Endothelial cell of umbilical vein (primary cell): ENCODE results near the gene BTLA. TPM values are rescaled to one million over a fixed set of nuclear protein-coding genes. Genes with fewer than 3 reads are reported as not detected.

ENCODE experiments used
- BruUV-seq: library from RNA; stranded (reverse); fragments of 400-500 nt; replicated peaks from 2 replicates; lab custom pipeline; 2021; lab: Mats Ljungman, UMichigan
- CTCF ChIA-PET: fragments of 300-600, 350-600 bp; sonication (Branson Sonifier 250); formaldehyde crosslinking; loops from one replicate; lab custom pipeline; 2021; ENCODE audit warnings: antibody characterized with exemption, inconsistent platforms; lab: Charles Lee
- POLR2A ChIA-PET: fragments of 300-600, 350-600 bp; sonication (Branson Sonifier 250); formaldehyde crosslinking; loops from one replicate; lab custom pipeline; 2021; ENCODE audit warnings: antibody characterized with exemption, inconsistent platforms; lab: Charles Lee
- DNase-seq: peaks from one replicate; pipeline ENCODE4 v3.0.0-alpha.2; 2011; ENCODE audit warnings: low read depth, low spot score
- FAIRE-seq: peaks from 2 replicates; lab custom pipeline; 2011; peaks lifted over from hg19 to GRCh38; lab: Jason Lieb, UNC
- H2AFZ ChIP-seq: 2 replicates; pipeline ENCODE4 v1.6.0; 2012; ENCODE audit warnings: low read depth, low read length, control low read depth, inconsistent platforms
- H3K27ac ChIP-seq: 2 replicates; pipeline ENCODE4 v1.5.1; 2011; ENCODE audit warnings: low read depth, mild to moderate bottlenecking, control low read depth, low read length, moderate library complexity; ENCODE audit not compliant: insufficient read depth
- H3K27me3 ChIP-seq, 2 experiments: 2 replicates each; pipeline versions ENCODE4 v1.6.0 to v1.6.1; 2011; ENCODE audit warnings: low read length in 2 of 2, mixed read lengths in 1 of 2; ENCODE audit not compliant: control insufficient read depth in 2 of 2, insufficient read depth in 2 of 2
- H3K36me3 ChIP-seq, 2 experiments: 2 replicates in 1 of 2; 3 replicates in 1 of 2; pipeline ENCODE4 v1.5.1; 2011; ENCODE audit warnings: low read length in 2 of 2, mild to moderate bottlenecking in 1 of 2, moderate library complexity in 1 of 2; ENCODE audit not compliant: control insufficient read depth in 2 of 2, insufficient read depth in 2 of 2; ENCODE audit errors: extremely low read depth in 1 of 2
- H3K4me1 ChIP-seq: 3 replicates; pipeline ENCODE4 v1.5.1; 2011; ENCODE audit warnings: mild to moderate bottlenecking, low read length; ENCODE audit not compliant: control insufficient read depth, insufficient read depth; ENCODE audit errors: extremely low read depth
- H3K4me2 ChIP-seq: 2 replicates; pipeline ENCODE4 v1.6.1; 2011; ENCODE audit warnings: low read length, control low read depth, mixed read lengths; ENCODE audit not compliant: insufficient read depth
- H3K4me3 ChIP-seq, 3 experiments: fragments of 200-600 bp in 1 of 3; sonication (generic), shearing (Covaris generic) in 1 of 3; replicated peaks in 1 of 3; 2 replicates each; pipeline ENCODE4 v1.5.1; 2011 to 2016; ENCODE audit warnings: control low read depth in 3 of 3, low read length in 3 of 3, mild to moderate bottlenecking in 2 of 3, inconsistent platforms in 1 of 3, low read depth in 1 of 3, moderate library complexity in 1 of 3; ENCODE audit not compliant: insufficient read depth in 1 of 3
- H3K79me2 ChIP-seq: 2 replicates; pipeline ENCODE4 v1.6.0; 2012; ENCODE audit warnings: low read length, inconsistent platforms; ENCODE audit not compliant: control insufficient read depth, insufficient read depth
- H3K9ac ChIP-seq: replicated peaks from 2 replicates; pipeline ENCODE3; 2011; ENCODE audit warnings: low read length, control low read depth; ENCODE audit not compliant: insufficient read depth; ENCODE audit errors: extremely low read depth
- H3K9me1 ChIP-seq: replicated peaks from 3 replicates; pipeline ENCODE4 v1.6.0; 2011; ENCODE audit warnings: mild to moderate bottlenecking, low read length; ENCODE audit not compliant: control insufficient read depth, insufficient read depth; ENCODE audit errors: extremely low read depth
- H3K9me3 ChIP-seq: replicated peaks from 2 replicates; pipeline ENCODE4 v1.5.1; 2012; ENCODE audit warnings: low read length, inconsistent platforms; ENCODE audit not compliant: control insufficient read depth, insufficient read depth
- H4K20me1 ChIP-seq: replicated peaks from 2 replicates; pipeline ENCODE3; 2011; ENCODE audit warnings: mild to moderate bottlenecking, low read length; ENCODE audit not compliant: control insufficient read depth, insufficient read depth; ENCODE audit errors: extremely low read depth
- CTCF ChIP-seq, 2 donors: IDR thresholded peaks; 1 replicate in 1 of 2; 2 replicates in 1 of 2; pipeline ENCODE4 v1.5.1; 2011; ENCODE audit warnings: low read length in 2 of 2, mild to moderate bottlenecking in 2 of 2, moderate library complexity in 2 of 2, control low read depth in 1 of 2, inconsistent platforms in 1 of 2, low read depth in 1 of 2; ENCODE audit not compliant: insufficient read depth in 1 of 2; ENCODE audit errors: extremely low read depth in 1 of 2
- EZH2 ChIP-seq: IDR thresholded peaks from 2 replicates; pipeline ENCODE4 v1.6.1; 2012; ENCODE audit warnings: borderline replicate concordance, low read depth, mild to moderate bottlenecking, moderate library complexity, low read length, inconsistent platforms; ENCODE audit not compliant: severe bottlenecking
- FOS ChIP-seq: IDR thresholded peaks from 2 replicates; pipeline ENCODE4 v1.6.1; 2011; ENCODE audit warnings: mild to moderate bottlenecking, low read length, moderate library complexity, borderline replicate concordance; ENCODE audit not compliant: insufficient read depth
- GATA2 ChIP-seq: IDR thresholded peaks from 2 replicates; pipeline ENCODE4 v1.7.0; 2011; ENCODE audit warnings: low read depth, mild to moderate bottlenecking, moderate library complexity, mixed read lengths, low read length; ENCODE audit not compliant: insufficient read length, insufficient read depth
- JUN ChIP-seq: IDR thresholded peaks from 2 replicates; pipeline ENCODE4 v1.6.1; 2011; ENCODE audit warnings: borderline replicate concordance, low read depth; ENCODE audit not compliant: insufficient read length, insufficient read depth
- MAX ChIP-seq: IDR thresholded peaks from 2 replicates; pipeline ENCODE4 v1.6.1; 2011; ENCODE audit not compliant: insufficient read depth, insufficient read length
- MYC ChIP-seq: IDR thresholded peaks from one replicate; pipeline ENCODE4 v1.6.1; 2011; ENCODE audit warnings: mild to moderate bottlenecking, low read depth, low read length
- POLR2A ChIP-seq: IDR thresholded peaks from 2 replicates; pipeline ENCODE4 v1.6.1; 2012; ENCODE audit warnings: low read depth, mild to moderate bottlenecking, control low read depth, low read length
- POLR2AphosphoS5 ChIP-seq: IDR thresholded peaks from 2 replicates; pipeline ENCODE4 v1.6.1; 2012; ENCODE audit warnings: low read depth, mild to moderate bottlenecking, control low read depth, low read length, moderate library complexity; ENCODE audit not compliant: insufficient read depth
- dilution Hi-C: fragments of 300-500 bp; cut with MboI; formaldehyde crosslinking; loops from one replicate; pipeline ENCODE4 v1.15.0; 2019; ENCODE audit warnings: low sequenced_read_pairs; ENCODE audit not compliant: extremely low pct_ligation_motif_present
- intact Hi-C: fragments of 100-400 bp; cut with micrococcal nuclease; formaldehyde crosslinking; loops from one replicate; pipeline ENCODE4 v1.10.0; 2022
- polyA plus RNA-seq, 4 experiments: library from polyadenylated mRNA; depleted of rRNA in 3 of 4; stranded (reverse) in 3 of 4; unstranded in 1 of 4; fragments of >200 nt; gene quantifications; 2 replicates each; pipeline versions ENCODE4 v1.2.1 to v1.2.3, GENCODE V29; 2011 to 2012; ENCODE audit warnings: missing spikeins in 1 of 4
- total RNA-seq: library from RNA; stranded (reverse); gene quantifications from 2 replicates; pipeline ENCODE4 v1.2.3, GENCODE V29; 2021

Gene BTLA
- total and polyA plus RNA-seq, 2 donors (not counting 3 experiments of a cell fraction or from before 2014, with no cell fraction given), result not detected

GRCh38 chr3:112514527-112515128 lies 15.4 kb upstream of the BTLA start:
- Histone ChIP-seq H3K4me1 (no peaks in the 10 kb centered on the region), H3K27me3 (no peaks in the 10 kb centered on the region), H3K27ac (no peak overlapping the region), H3K9me3 (no peaks in the 10 kb centered on the region), H3K36me3 (no peaks in the 10 kb centered on the region), H2AFZ (no peak overlapping the region), H3K9ac (no peak overlapping the region), H3K9me1 (no peaks in the 10 kb centered on the region), H3K79me2 (no peaks in the 10 kb centered on the region), H3K4me2 (no peak overlapping the region), H4K20me1 (no peaks in the 10 kb centered on the region), H3K4me3 (no peak overlapping the region)
- TF ChIP-seq POLR2A (no peak), MAX (no peak), GATA2 (no peak), POLR2AphosphoS5 (no peak), MYC (no peak), JUN (no peak), FOS (no peak), EZH2 (no peak), CTCF (IDR thresholded peaks at IDR 0.05; ENCODE audit: extremely low read depth in 1 of 2, insufficient read depth in 1 of 2, low read depth in 1 of 2, low read length in 2 of 2) (no peak)
- ChIA-PET POLR2A (interaction anchor here (0.6 kb wide), 1 partner anchor 200 kb away, joined by 5 read pairs; no protein-coding TSS in a partner anchor), CTCF (interaction anchor here (0.8 to 1.5 kb wide), 3 partner anchors 10 to 221 kb away, joined by 4 read pairs; partner anchors contain the start of gene SLC9C1)
- FAIRE-seq (no peak), DNase-seq (no peak)
- BruUV-seq, result no TSS peak
- intact Hi-C loops (no loop called here), dilution Hi-C loops (no loop called here)
